Astrocyte of the spinal cord (primary cell): Measurements from ENCODE around the gene NRXN3.
"Not testable (repeated sequence)": the region's sequence is repeated elsewhere in the genome, so short reads cannot be mapped to it uniquely, and the experiment has no call there.

Experiments used
- DNase-seq: peaks from one replicate; pipeline ENCODE4 v3.0.0; 2011; ENCODE audit warnings: low read depth, low spot score
- H3K4me3 ChIP-seq: 2 replicates; pipeline ENCODE4 v1.5.1; 2011; ENCODE audit warnings: low read depth, mild to moderate bottlenecking, low read length, moderate library complexity
- CTCF ChIP-seq: IDR thresholded peaks from 2 replicates; pipeline ENCODE4 v1.5.1; 2012; ENCODE audit warnings: low read depth, mild to moderate bottlenecking, low read length, inconsistent platforms
- in situ Hi-C: cut with HindIII; loops from 2 replicates; pipeline ENCODE4 v1.10.0; 2017; ENCODE audit warnings: low sequenced_read_pairs

Gene NRXN3

GRCh38 chr14:79096811-79097210 lies 926.6 kb downstream of the NRXN3 start:
- no peak overlapping the region for H3K4me3 ChIP-seq
- no peak for DNase-seq
- no peak for TF ChIP-seq CTCF
- in situ Hi-C loops, result no loop called here

GRCh38 chr14:79098324-79098723 lies 928.2 kb downstream of the NRXN3 start:
- no peak for TF ChIP-seq CTCF
- no peak for DNase-seq
- in situ Hi-C loops, result no loop called here
- no peak overlapping the region for H3K4me3 ChIP-seq

GRCh38 chr14:79100578-79100977 lies 930.4 kb downstream of the NRXN3 start:
- in situ Hi-C loops, result no loop called here
- H3K4me3 ChIP-seq, result no peak overlapping the region
- no peak for TF ChIP-seq CTCF
- no peak for DNase-seq

GRCh38 chr14:79101388-79101787 lies 931.2 kb downstream of the NRXN3 start:
- no peak for TF ChIP-seq CTCF
- H3K4me3 ChIP-seq, result no peak overlapping the region
- in situ Hi-C loops, result no loop called here
- no peak for DNase-seq

GRCh38 chr14:79103764-79104163 lies 933.6 kb downstream of the NRXN3 start:
- no peak for TF ChIP-seq CTCF
- in situ Hi-C loops, result no loop called here
- no peak overlapping the region for H3K4me3 ChIP-seq
- DNase-seq, result no peak

GRCh38 chr14:79110564-79110963 lies 940.4 kb downstream of the NRXN3 start:
- H3K4me3 ChIP-seq, DNase-seq, in situ Hi-C loops: not testable (repeated sequence)

GRCh38 chr14:79111987-79112501 lies 941.9 kb downstream of the NRXN3 start:
- DNase-seq, result no peak
- in situ Hi-C loops, result no loop called here

More at GRCh38 chr14:79111987-79112501, 941.9 kb downstream of the NRXN3 start:
- H3K4me3 ChIP-seq, result no peak overlapping the region
- no peak for TF ChIP-seq CTCF
